ENCODE measurements around the gene ING5. TPM values are rescaled to one million over a fixed set of nuclear protein-coding genes. Genes with fewer than 3 reads are reported as not detected.

The ING5 gene
- total RNA-seq, 2 donors from 2014 or later: 50.2 to 60.8 TPM

DNA sequence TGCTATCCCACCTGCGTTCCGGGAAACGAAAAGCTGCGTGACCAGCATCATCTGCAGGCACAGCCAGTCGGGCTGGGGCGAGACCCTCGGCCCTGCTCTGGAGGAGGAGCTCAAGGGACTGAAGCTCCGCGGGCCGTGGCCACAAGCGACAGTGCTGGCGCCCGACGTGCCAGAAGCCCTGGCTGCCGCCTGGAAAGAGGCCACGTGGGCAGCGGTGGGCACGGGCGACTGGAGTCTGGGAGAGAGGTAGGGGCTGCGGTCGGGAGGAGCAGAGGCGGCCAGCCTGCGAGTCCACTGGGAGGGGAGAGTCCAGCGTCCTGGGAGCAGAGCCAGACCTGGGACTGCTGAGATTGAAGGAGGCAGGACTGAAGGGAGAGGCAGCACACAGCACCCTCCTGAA is 24.4 kb upstream of the ING5 start:
- H3K4me1 Mint-ChIP-seq: peaks cover 11% of the 10 kb centered on the region
- no peak overlapping the region for H3K27ac Mint-ChIP-seq
- H3K4me3 Mint-ChIP-seq: no peak overlapping the region
- H3K27me3 Mint-ChIP-seq: no peaks in the 10 kb centered on the region
- no peaks in the 10 kb centered on the region for H3K36me3 Mint-ChIP-seq (ENCODE audit: low read depth)
- ATAC-seq: no peak
- H3K9me3 ChIP-seq (ENCODE audit: control insufficient read depth, low read length, poor library complexity, severe bottlenecking): no peaks in the 10 kb centered on the region
- no peak for DNase-seq

DNA sequence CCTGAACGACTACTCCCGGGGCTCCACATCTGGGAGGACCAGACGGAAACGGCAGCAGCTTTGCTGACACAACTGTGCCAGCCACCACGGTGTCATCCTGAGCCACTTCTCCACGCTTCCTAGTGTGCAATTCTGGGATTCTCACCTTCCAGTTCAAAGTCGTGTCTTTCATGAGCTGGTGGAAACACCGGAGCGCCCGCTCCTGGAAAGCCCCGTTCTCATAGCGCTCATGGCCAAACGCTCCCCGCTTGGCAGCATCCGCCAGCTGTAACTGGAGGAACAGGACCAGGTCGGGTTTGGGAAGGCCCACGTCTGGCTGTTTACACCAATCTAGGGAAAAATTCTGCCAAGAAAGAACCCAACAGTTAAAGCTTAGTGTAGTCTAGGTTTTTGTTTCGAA is 23.5 kb upstream of the ING5 start:
- Mint-ChIP-seq H3K4me3 (no peak overlapping the region), H3K27me3 (no peaks in the 10 kb centered on the region), H3K27ac (no peak overlapping the region), H3K36me3 (ENCODE audit: low read depth) (no peaks in the 10 kb centered on the region), H3K4me1 (peaks cover 11% of the 10 kb centered on the region)
- DNase-seq: no peak
- no peak for ATAC-seq
- no peaks in the 10 kb centered on the region for H3K9me3 ChIP-seq (ENCODE audit: control insufficient read depth, low read length, poor library complexity, severe bottlenecking)

DNA sequence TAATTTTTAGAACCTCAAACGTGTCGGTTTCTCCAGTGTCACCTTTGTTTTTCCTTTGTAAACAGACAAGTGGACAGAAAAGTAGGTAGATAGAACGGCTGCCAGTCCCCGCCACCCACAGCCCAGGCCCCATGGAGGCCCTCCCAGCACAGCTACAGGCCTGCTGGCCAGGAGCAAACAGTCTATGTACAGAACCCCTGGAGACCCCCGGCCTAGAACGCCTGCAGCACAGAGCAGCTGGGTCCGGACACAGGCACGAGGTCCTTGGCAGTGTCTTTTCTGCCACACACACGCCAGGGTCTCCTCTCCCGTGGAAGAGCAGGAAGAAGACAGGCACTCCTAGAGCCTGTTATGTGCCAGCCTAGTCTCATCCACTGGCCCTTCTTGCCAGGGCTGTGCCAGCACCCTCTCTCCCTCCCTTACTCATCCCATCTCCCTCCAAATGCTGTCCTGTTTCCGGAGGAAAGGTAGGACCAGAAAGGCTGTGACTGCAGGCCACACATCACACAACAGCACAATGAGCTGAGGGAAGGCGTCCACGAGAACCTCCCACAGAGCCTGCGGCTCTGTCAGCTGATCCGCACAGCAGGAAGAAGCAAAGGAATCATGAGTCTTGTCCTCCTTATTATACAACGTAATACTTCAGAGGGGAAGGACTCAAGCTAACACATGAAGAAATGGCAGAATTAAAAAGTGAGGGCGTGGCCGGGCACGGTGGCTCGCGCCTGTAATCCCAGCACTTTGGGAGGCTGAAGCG is 22.9 kb upstream of the ING5 start:
- DNase-seq (no peak), ATAC-seq (no peak)
- peak overlapping the region; percentile 67 for H3K27ac Mint-ChIP-seq
- H3K4me1 Mint-ChIP-seq: peaks cover 4% of the 10 kb centered on the region
- H3K9me3 ChIP-seq (ENCODE audit: control insufficient read depth, low read length, poor library complexity, severe bottlenecking): no peaks in the 10 kb centered on the region
- H3K27me3 Mint-ChIP-seq: no peaks in the 10 kb centered on the region
- peak overlapping the region; percentile 43 for H3K4me3 Mint-ChIP-seq
- no peaks in the 10 kb centered on the region for H3K36me3 Mint-ChIP-seq (ENCODE audit: low read depth)

DNA sequence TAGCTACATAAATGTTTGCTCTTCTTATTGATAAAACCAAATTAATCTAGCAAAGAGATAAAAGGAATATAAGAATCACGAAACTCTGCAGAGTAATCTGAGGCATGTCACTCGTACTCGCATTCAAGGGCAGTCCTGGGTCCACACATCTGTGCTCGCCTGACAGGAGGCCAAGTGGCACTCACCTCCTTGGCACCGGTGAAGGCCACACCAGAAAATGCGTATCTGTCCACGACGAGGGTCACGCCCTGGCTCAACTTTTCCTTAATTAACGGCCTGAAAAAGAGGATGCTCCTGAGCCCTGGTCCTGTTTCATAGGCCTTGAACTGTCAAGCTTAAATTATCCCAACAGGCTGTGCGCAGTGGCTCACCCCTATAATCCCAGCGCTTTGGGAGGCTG is 21.8 kb upstream of the ING5 start:
- Mint-ChIP-seq H3K4me1 (peaks cover 7% of the 10 kb centered on the region), H3K36me3 (ENCODE audit: low read depth) (no peaks in the 10 kb centered on the region), H3K27me3 (no peaks in the 10 kb centered on the region), H3K4me3 (no peak overlapping the region), H3K27ac (peak overlapping the region; percentile 67)
- no peaks in the 10 kb centered on the region for H3K9me3 ChIP-seq (ENCODE audit: control insufficient read depth, low read length, poor library complexity, severe bottlenecking)
- DNase-seq (no peak), ATAC-seq (no peak)

DNA sequence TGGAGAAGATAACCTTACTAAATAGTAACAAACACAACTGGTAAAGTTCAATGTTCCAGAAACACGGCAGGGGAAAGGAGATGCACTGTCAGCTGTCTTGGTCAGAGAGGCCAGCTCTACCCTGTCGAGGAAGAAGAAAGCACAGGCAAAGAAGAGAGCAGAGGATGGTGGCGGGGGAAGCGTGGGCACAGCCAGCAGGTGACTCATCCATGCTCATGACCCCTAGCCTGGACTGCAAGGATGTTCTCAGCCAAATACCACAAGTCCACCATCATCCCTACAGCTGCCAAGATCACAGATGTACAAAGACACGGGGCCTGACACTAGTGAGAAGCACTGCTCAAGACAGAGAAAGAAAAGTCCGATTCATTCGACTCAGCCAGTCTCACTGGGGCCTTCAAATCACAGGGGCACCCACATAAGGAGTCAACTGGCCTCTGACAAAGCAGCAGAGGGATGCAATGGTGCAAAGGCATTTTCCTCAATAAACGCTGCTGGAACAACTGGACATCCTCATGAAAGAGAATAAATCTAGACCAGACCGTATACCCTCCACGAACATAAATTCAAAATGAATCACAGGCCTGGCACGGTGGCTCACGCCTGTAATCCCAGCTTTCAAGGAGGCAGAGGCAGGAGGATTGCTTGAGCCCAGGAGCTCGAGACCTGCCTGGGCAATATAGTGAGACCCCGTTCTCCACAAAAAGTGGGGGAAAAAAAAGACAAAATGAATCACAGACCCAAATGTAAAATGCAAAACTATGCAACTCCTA is 20.8 kb upstream of the ING5 start:
- Mint-ChIP-seq H3K27ac (peak overlapping the region; percentile 37), H3K4me1 (peaks cover 9% of the 10 kb centered on the region), H3K36me3 (ENCODE audit: low read depth) (no peaks in the 10 kb centered on the region), H3K27me3 (no peaks in the 10 kb centered on the region), H3K4me3 (no peak overlapping the region)
- no peaks in the 10 kb centered on the region for H3K9me3 ChIP-seq (ENCODE audit: control insufficient read depth, low read length, poor library complexity, severe bottlenecking)
- DNase-seq (no peak), ATAC-seq (no peak)

DNA sequence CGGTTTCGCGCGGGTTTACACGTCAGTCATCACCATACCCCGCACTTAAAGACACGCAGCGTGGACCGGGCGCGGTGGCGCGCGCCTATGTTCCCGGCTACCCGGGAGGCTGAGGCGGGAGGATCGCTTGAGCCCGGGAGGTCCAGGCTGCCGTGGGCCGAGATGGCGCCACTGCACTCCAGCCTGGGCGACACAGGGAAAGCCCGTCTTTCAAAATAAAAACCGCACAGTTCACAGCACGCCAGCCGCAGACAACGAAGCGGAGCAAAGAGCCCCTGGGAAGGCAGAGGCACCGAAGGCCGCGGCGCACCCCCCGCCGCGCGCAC is 15.6 kb upstream of the ING5 start:
- Mint-ChIP-seq H3K4me1 (peaks cover 14% of the 10 kb centered on the region), H3K36me3 (ENCODE audit: low read depth) (no peaks in the 10 kb centered on the region), H3K27ac (peak overlapping the region; percentile 57), H3K27me3 (no peaks in the 10 kb centered on the region), H3K4me3 (peak overlapping the region; percentile 96)
- ATAC-seq (no peak), DNase-seq (no peak)
- H3K9me3 ChIP-seq (ENCODE audit: control insufficient read depth, low read length, poor library complexity, severe bottlenecking): no peaks in the 10 kb centered on the region

DNA sequence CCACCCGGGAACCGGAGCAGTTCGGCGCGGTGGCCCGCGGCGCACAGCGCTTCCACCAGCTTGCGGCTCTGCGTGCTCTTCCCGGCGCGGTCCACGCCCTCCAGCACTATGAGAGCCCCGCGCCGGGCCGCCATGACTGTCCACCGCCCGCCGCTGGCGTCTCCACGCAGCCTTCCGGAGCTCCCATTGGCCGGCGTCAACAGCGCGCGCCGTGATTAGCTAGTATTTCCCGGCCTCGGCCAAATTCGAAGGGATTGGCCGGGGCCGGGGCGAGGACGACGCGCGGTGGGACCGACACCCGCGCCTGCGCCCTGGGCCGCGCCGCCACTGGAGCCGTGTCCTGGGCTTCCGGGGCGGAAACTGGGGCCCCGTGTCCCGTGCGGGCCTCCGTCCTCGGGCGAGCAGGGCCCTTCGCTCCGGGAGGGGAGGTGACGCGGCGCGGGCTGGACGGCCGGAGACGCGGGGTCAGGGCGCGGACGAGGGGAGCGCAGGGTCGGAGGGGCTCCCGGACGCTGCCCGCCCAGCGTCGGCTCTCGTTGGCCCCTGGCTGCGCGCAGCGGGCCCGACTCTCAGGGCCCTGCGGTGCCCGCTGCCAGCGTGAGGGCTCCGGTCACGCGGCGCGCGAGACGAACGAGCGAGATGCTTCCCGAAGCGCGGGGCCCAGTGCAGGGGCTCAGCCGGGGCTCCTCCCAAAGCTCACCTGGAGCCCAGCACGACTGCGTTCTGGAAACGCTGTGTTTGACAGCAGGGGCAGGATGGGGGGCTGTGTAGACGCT is 15.0 kb upstream of the ING5 start, which contains the start of gene DTYMK:
Gene DTYMK (minus strand): TSS at position 166 of the 776 bp plus-strand sequence. CDS start 32 bp downstream, at position 134.
- Mint-ChIP-seq H3K4me3 (peak within 1 kb of the TSS; percentile 96), H3K27me3 (no peaks in the 10 kb centered on the region), H3K27ac (peak within 1 kb of the TSS; percentile 95), H3K36me3 (ENCODE audit: low read depth) (no peaks in the 10 kb centered on the region), H3K4me1 (peaks cover 14% of the 10 kb centered on the region)
- DNase-seq (peak; percentile 94 to 97 (median 96)), ATAC-seq (peak; percentile 96)
- H3K9me3 ChIP-seq (ENCODE audit: control insufficient read depth, low read length, poor library complexity, severe bottlenecking): no peaks in the 10 kb centered on the region

DNA sequence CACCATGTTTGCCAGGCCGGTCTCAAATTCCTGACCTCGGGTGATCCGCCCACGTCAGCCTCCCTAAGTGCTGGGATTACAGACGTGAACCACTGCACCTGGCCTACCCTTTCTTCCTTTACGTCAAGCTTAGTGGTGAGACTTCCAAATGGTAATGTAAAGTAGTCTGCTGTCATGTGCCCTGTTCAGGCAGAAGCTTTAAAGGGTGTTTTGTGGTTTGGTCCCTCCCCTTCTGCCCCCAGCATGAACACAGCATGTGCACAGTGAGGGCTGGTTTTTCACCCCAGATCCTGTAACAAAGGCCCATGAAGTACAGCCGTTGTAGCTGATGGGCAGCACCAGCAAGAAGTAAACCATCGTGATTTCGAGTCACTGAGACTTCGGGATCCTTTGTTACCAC is 12.5 kb upstream of the ING5 start:
- peaks cover 11% of the 10 kb centered on the region for H3K4me1 Mint-ChIP-seq
- no peak for ATAC-seq
- no peaks in the 10 kb centered on the region for H3K27me3 Mint-ChIP-seq
- no peak overlapping the region for H3K4me3 Mint-ChIP-seq
- no peaks in the 10 kb centered on the region for H3K36me3 Mint-ChIP-seq (ENCODE audit: low read depth)
- no peaks in the 10 kb centered on the region for H3K9me3 ChIP-seq (ENCODE audit: control insufficient read depth, low read length, poor library complexity, severe bottlenecking)
- DNase-seq: no peak
- no peak overlapping the region for H3K27ac Mint-ChIP-seq

DNA sequence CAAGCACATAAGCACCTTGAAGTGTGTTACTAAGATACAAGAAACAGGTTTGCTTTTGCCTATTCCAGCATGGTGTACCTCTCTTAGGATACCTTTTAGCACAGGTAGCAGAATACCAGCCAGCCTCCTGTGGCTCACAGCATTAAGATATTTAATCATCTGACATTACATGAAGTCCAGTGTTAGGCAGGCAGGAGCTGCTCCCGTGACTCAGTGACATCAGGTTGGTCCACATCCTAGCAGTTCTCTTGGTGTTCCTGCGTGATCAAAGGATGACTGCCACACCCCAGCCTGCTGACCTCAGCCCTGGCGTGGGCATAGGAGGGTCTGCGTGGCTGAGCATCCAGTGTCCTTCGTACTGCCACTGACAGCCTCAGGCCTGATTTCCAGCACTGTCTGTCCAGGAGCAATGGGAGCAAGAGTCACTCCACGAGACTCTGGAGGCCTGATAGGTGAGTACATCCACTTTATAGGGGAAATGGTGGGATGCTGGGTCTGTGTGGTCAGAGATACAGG is 11.6 kb upstream of the ING5 start:
- no peak for DNase-seq
- H3K27me3 Mint-ChIP-seq: no peaks in the 10 kb centered on the region
- no peaks in the 10 kb centered on the region for H3K9me3 ChIP-seq (ENCODE audit: control insufficient read depth, low read length, poor library complexity, severe bottlenecking)
- peaks cover 11% of the 10 kb centered on the region for H3K4me1 Mint-ChIP-seq
- no peaks in the 10 kb centered on the region for H3K36me3 Mint-ChIP-seq (ENCODE audit: low read depth)
- H3K4me3 Mint-ChIP-seq: no peak overlapping the region
- no peak for ATAC-seq
- H3K27ac Mint-ChIP-seq: no peak overlapping the region

DNA sequence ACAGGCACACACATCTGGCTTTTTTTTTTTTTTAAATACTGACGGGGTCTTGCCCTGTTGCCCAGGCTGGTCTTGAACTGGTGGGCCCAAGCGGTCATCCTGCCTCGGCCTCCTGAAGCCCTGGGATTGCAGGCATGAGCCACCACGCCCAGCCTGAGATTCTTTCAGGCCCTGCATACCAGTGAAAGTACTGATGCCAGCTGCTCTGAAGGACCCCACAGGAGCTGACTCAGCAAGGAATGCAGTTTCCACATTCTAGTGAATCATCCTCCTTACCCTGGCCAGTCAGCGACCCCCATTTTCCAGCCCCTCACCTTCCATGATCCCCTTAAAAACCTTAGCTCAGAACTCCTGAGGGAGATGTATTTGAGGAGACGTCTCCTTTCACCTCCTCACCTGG is 9.4 kb upstream of the ING5 start:
- ATAC-seq (no peak), DNase-seq (no peak)
- Mint-ChIP-seq H3K4me1 (peaks cover 5% of the 10 kb centered on the region), H3K27ac (no peak overlapping the region), H3K36me3 (ENCODE audit: low read depth) (no peaks in the 10 kb centered on the region), H3K27me3 (no peaks in the 10 kb centered on the region), H3K4me3 (no peak overlapping the region)
- no peaks in the 10 kb centered on the region for H3K9me3 ChIP-seq (ENCODE audit: control insufficient read depth, low read length, poor library complexity, severe bottlenecking)

DNA sequence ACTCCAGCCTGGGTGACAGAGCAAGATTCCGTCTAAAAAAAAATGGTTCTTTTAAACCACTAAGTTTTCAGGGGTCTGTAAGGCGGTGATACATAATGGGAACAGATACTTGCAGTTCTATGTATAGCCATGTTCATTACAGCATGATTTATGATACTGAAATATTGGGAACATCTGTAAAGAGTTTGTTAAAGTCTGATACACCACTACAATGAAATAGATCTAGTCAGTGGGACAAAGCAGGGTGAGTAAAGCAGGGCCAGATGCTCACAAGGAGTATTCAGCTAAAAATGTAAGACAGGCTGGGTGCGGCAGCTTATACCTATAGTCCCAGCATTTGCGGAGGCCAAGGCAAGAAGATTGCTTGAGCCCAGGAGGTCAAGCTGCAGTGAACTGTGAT is 6.2 kb upstream of the ING5 start:
- peaks cover 5% of the 10 kb centered on the region for H3K4me1 Mint-ChIP-seq
- H3K27me3 Mint-ChIP-seq: no peaks in the 10 kb centered on the region
- no peak for ATAC-seq
- H3K36me3 Mint-ChIP-seq (ENCODE audit: low read depth): no peaks in the 10 kb centered on the region
- H3K4me3 Mint-ChIP-seq: no peak overlapping the region
- H3K9me3 ChIP-seq (ENCODE audit: control insufficient read depth, low read length, poor library complexity, severe bottlenecking): no peaks in the 10 kb centered on the region
- DNase-seq: no peak
- H3K27ac Mint-ChIP-seq: no peak overlapping the region

DNA sequence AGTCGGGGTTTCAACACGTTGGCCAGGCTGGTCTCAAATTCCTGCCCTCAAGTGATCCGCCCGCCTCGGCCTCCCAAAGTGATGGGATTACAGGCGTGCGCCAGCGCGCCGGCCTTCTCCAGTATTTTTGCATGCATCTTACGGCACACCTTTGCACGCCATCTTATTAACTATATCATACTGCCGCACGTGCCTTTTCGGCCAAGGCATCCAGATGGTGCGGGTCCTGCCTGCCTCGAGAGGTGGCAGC is 765 bp upstream of the ING5 start:
- peaks cover 15% of the 10 kb centered on the region for H3K4me1 Mint-ChIP-seq
- no peaks in the 10 kb centered on the region for H3K27me3 Mint-ChIP-seq
- DNase-seq (no peak), ATAC-seq (no peak)
- H3K36me3 Mint-ChIP-seq (ENCODE audit: low read depth): peaks cover 2% of the 10 kb centered on the region
- H3K9me3 ChIP-seq (ENCODE audit: control insufficient read depth, low read length, poor library complexity, severe bottlenecking): no peaks in the 10 kb centered on the region
- peak overlapping the region; percentile 73 for H3K27ac Mint-ChIP-seq
- peak overlapping the region; percentile 94 for H3K4me3 Mint-ChIP-seq

All from T-helper 17 cell (primary cell).